Trophoblast cell (in vitro differentiated cells and primary cell): ENCODE results near the gene PSTK.
A peak's percentile ranks its signal among the peaks of the same experiment; 100 is the strongest.

ENCODE experiments used
- DNase-seq, 2 donors: peaks; one replicate each; pipeline ENCODE4 v3.0.0-alpha.2; 2016
- H2AFZ ChIP-seq: 2 replicates; pipeline ENCODE4 v1.6.1; 2013; ENCODE audit warnings: low read length, moderate library complexity, mild to moderate bottlenecking; ENCODE audit not compliant: insufficient read depth, poor library complexity
- H2AK5ac ChIP-seq: 2 replicates; pipeline ENCODE4 v1.6.1; 2013; ENCODE audit warnings: mild to moderate bottlenecking, low read length
- H2BK120ac ChIP-seq: 2 replicates; pipeline ENCODE4 v1.6.1; 2013; ENCODE audit warnings: low read length, mild to moderate bottlenecking, moderate library complexity; ENCODE audit not compliant: insufficient read depth, poor library complexity
- H2BK12ac ChIP-seq: 2 replicates; pipeline ENCODE4 v1.6.1; 2013; ENCODE audit warnings: mild to moderate bottlenecking, low read length, moderate library complexity
- H2BK5ac ChIP-seq: 2 replicates; pipeline ENCODE4 v1.6.1; 2013; ENCODE audit warnings: low read length, low read depth, moderate library complexity, mild to moderate bottlenecking; ENCODE audit not compliant: poor library complexity
- H3K14ac ChIP-seq: 2 replicates; pipeline ENCODE4 v1.6.1; 2013; ENCODE audit warnings: mild to moderate bottlenecking, low read length
- H3K18ac ChIP-seq: 2 replicates; pipeline ENCODE4 v1.6.1; 2013; ENCODE audit warnings: mild to moderate bottlenecking, low read length
- H3K23ac ChIP-seq: 2 replicates; pipeline ENCODE4 v1.6.1; 2013; ENCODE audit warnings: low read length
- H3K27ac ChIP-seq: 2 replicates; pipeline ENCODE4 v1.5.1; 2013; ENCODE audit warnings: low read depth, mild to moderate bottlenecking, inconsistent platforms, low read length, moderate library complexity
- H3K27me3 ChIP-seq: 2 replicates; pipeline ENCODE4 v1.6.1; 2013; ENCODE audit warnings: inconsistent platforms, mild to moderate bottlenecking, low read length, moderate library complexity; ENCODE audit not compliant: insufficient read depth
- H3K36me3 ChIP-seq, 2 experiments: 1 replicate in 1 of 2; 2 replicates in 1 of 2; pipeline ENCODE4 v1.6.1; 2013; ENCODE audit warnings: low read length in 2 of 2, mild to moderate bottlenecking in 2 of 2, moderate library complexity in 1 of 2; ENCODE audit not compliant: insufficient read depth in 2 of 2, control insufficient read depth in 1 of 2
- H3K4ac ChIP-seq: 2 replicates; pipeline ENCODE4 v1.6.1; 2013; ENCODE audit warnings: low read depth, mild to moderate bottlenecking, low read length, moderate library complexity
- H3K4me1 ChIP-seq, 2 experiments: 1 replicate in 1 of 2; 2 replicates in 1 of 2; pipeline ENCODE4 v1.6.1; 2013; ENCODE audit warnings: low read length in 2 of 2, mild to moderate bottlenecking in 2 of 2, moderate library complexity in 1 of 2; ENCODE audit not compliant: insufficient read depth in 2 of 2, control insufficient read depth in 1 of 2
- H3K4me2 ChIP-seq: 2 replicates; pipeline ENCODE4 v1.6.1; 2013; ENCODE audit warnings: inconsistent platforms, mild to moderate bottlenecking, low read length, moderate library complexity
- H3K4me3 ChIP-seq: 2 replicates; pipeline ENCODE4 v1.5.1; 2013; ENCODE audit warnings: mild to moderate bottlenecking, low read depth, low read length, inconsistent platforms
- H3K79me1 ChIP-seq: one replicate; pipeline ENCODE4 v1.6.1; 2013; ENCODE audit warnings: low read length
- H3K79me2 ChIP-seq: 2 replicates; pipeline ENCODE4 v1.6.1; 2013; ENCODE audit warnings: low read length, mild to moderate bottlenecking; ENCODE audit not compliant: control insufficient read depth, insufficient read depth, poor library complexity
- H3K9ac ChIP-seq: 2 replicates; pipeline ENCODE4 v1.6.1; 2013; ENCODE audit warnings: mild to moderate bottlenecking, low read length
- H3K9me3 ChIP-seq: 2 replicates; pipeline ENCODE4 v1.6.1; 2013; ENCODE audit warnings: low read depth, mild to moderate bottlenecking, control low read depth, inconsistent platforms, low read length; ENCODE audit not compliant: insufficient read depth
- H4K12ac ChIP-seq: 2 replicates; pipeline ENCODE4 v1.6.1; 2013; ENCODE audit warnings: low read depth, mild to moderate bottlenecking, low read length, moderate library complexity
- H4K8ac ChIP-seq: 2 replicates; pipeline ENCODE4 v1.6.1; 2013; ENCODE audit warnings: low read depth, mild to moderate bottlenecking, low read length, moderate library complexity
- H4K91ac ChIP-seq: one replicate; pipeline ENCODE4 v1.6.1; 2013; ENCODE audit warnings: low read depth, mild to moderate bottlenecking, low read length, moderate library complexity
- WGBS: extraction: QIAGEN DNeasy Blood & Tissue Kit; methylation state at CpG from one replicate; pipeline ENCODE4 v1.1.7; 2013; ENCODE audit warnings: missing lambda C conversion rate; ENCODE audit not compliant: insufficient read length, insufficient coverage; ENCODE audit errors: extremely low coverage; 5-methylcytosine and 5-hydroxymethylcytosine counted together

Gene PSTK

DNA sequence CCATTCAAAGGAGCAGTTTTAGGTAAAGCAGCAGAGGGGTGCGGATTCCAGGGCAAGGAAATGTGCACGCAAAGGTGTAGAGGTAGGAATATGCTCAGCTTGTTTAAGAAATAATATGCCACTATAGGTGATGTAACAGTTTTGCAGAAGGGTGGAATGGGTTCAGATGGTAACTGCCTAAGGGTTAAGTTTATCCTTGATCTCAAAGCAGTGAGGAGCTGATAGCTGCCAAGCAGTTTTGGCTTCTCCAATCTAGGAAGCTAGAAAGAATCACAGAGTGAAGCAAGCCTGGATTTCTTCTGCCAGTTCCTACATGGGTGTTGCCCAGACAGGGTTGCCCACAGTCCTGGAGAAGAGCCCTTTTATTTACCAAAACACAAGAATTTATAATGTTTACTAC lies 34.6 kb downstream of the PSTK start:
- Histone ChIP-seq H3K79me2 (no peaks in the 10 kb centered on the region), H3K4me1 (no peaks in the 10 kb centered on the region), H3K23ac (no peak overlapping the region), H3K36me3 (no peaks in the 10 kb centered on the region), H2BK5ac (no peak overlapping the region), H3K18ac (no peak overlapping the region), H3K4me2 (no peak overlapping the region), H3K4ac (no peak overlapping the region), H3K4me3 (no peak overlapping the region), H2AK5ac (no peak overlapping the region), H4K8ac (no peak overlapping the region), H2BK12ac (no peak overlapping the region), H4K91ac (no peak overlapping the region), H3K9me3 (no peaks in the 10 kb centered on the region), H3K27ac (no peak overlapping the region), H4K12ac (no peak overlapping the region), H3K79me1 (no peaks in the 10 kb centered on the region), H3K14ac (no peak overlapping the region), H2AFZ (no peak overlapping the region), H3K9ac (no peak overlapping the region), H2BK120ac (no peak overlapping the region), H3K27me3 (no peaks in the 10 kb centered on the region)
- DNase-seq, result no peak
- no CpG with 5 or more reads among the region's 2 CpGs for WGBS

GRCh38 chr10:123016228-123016627 lies 36.0 kb downstream of the PSTK start:
- H3K9ac ChIP-seq, result no peak overlapping the region
- H4K8ac ChIP-seq, result no peak overlapping the region
- H3K27me3 ChIP-seq, result no peaks in the 10 kb centered on the region
- H3K4me1 ChIP-seq, result no peaks in the 10 kb centered on the region
- H3K14ac ChIP-seq, result no peak overlapping the region
- H3K18ac ChIP-seq, result no peak overlapping the region
- H2BK12ac ChIP-seq, result no peak overlapping the region
- H2BK5ac ChIP-seq, result no peak overlapping the region
- no peak overlapping the region for H2AFZ ChIP-seq
- H4K91ac ChIP-seq, result no peak overlapping the region
- no peaks in the 10 kb centered on the region for H3K9me3 ChIP-seq
- no peak overlapping the region for H2AK5ac ChIP-seq
- WGBS, result no CpG with 5 or more reads among the region's 4 CpGs
- no peak overlapping the region for H3K23ac ChIP-seq
- no peak overlapping the region for H3K4ac ChIP-seq
- no peak overlapping the region for H3K4me2 ChIP-seq
- H2BK120ac ChIP-seq, result no peak overlapping the region
- H3K79me2 ChIP-seq, result no peaks in the 10 kb centered on the region
- H3K79me1 ChIP-seq, result no peaks in the 10 kb centered on the region
- no peak for DNase-seq
- no peak overlapping the region for H4K12ac ChIP-seq
- H3K36me3 ChIP-seq, result no peaks in the 10 kb centered on the region
- H3K27ac ChIP-seq, result no peak overlapping the region
- no peak overlapping the region for H3K4me3 ChIP-seq

DNA sequence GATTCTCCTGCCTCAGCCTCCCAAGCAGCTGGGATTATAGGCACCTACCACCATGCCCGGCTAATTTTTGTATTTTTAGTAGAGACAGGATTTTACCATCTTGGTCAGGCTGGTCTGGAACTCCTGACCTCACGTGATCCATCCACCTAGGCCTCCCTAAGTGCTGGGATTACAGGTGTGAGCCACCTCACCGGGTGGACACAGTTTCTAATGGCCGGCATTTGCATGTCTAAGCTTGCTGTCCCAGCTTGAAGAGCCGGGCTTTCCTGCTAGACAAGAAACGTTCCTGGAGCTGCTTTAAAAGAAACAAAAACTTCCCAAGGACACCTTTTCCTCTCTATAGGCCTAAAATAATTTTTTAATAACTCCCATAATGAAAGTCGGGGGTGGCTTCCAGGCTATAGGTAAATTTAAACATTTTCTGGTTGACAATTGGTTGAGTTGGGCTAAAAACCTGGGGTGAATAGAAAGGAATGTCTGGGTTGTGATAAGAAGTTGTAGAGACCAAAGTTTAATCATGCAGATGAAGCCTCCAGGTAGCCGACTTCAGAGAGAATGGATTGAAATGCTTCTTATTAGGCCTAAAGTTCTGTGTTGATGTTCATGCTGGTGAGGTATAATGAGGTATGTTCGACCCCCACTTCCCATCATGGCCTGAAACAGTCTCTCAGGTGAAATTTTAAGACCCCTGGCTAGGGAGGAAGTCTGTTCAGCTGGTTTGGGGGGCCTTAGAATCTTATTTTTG lies 37.4 kb downstream of the PSTK start:
- H3K4me1 ChIP-seq, result no peaks in the 10 kb centered on the region
- no peak overlapping the region for H2BK120ac ChIP-seq
- H2BK5ac ChIP-seq, result no peak overlapping the region
- no peak overlapping the region for H3K4ac ChIP-seq
- no peak overlapping the region for H3K23ac ChIP-seq
- H3K27me3 ChIP-seq, result no peaks in the 10 kb centered on the region
- H4K12ac ChIP-seq, result no peak overlapping the region
- H3K4me2 ChIP-seq, result no peak overlapping the region
- no peak overlapping the region for H2AK5ac ChIP-seq
- H3K27ac ChIP-seq, result no peak overlapping the region
- no peak overlapping the region for H3K14ac ChIP-seq
- H3K18ac ChIP-seq, result no peak overlapping the region
- no peaks in the 10 kb centered on the region for H3K9me3 ChIP-seq
- H3K36me3 ChIP-seq, result no peaks in the 10 kb centered on the region
- H3K4me3 ChIP-seq, result no peak overlapping the region
- H3K79me1 ChIP-seq, result no peaks in the 10 kb centered on the region
- H3K79me2 ChIP-seq, result no peaks in the 10 kb centered on the region
- no peak overlapping the region for H4K91ac ChIP-seq
- peak; percentile 35 for DNase-seq
- WGBS, result no CpG with 5 or more reads among the region's 9 CpGs
- no peak overlapping the region for H4K8ac ChIP-seq
- H2BK12ac ChIP-seq, result no peak overlapping the region
- H3K9ac ChIP-seq, result no peak overlapping the region
- no peak overlapping the region for H2AFZ ChIP-seq

GRCh38 chr10:123018531-123018930 lies 38.3 kb downstream of the PSTK start:
- Histone ChIP-seq H3K27ac (no peak overlapping the region), H3K23ac (no peak overlapping the region), H3K14ac (no peak overlapping the region), H4K12ac (no peak overlapping the region), H3K4ac (no peak overlapping the region), H4K8ac (no peak overlapping the region), H2BK120ac (no peak overlapping the region), H3K9me3 (no peaks in the 10 kb centered on the region), H3K4me3 (no peak overlapping the region), H2BK5ac (no peak overlapping the region), H3K79me2 (no peaks in the 10 kb centered on the region), H3K9ac (no peak overlapping the region), H3K79me1 (no peaks in the 10 kb centered on the region), H2AK5ac (no peak overlapping the region), H4K91ac (no peak overlapping the region), H3K36me3 (no peaks in the 10 kb centered on the region), H3K27me3 (no peaks in the 10 kb centered on the region), H3K4me1 (no peaks in the 10 kb centered on the region), H3K4me2 (no peak overlapping the region), H2AFZ (no peak overlapping the region), H2BK12ac (no peak overlapping the region), H3K18ac (no peak overlapping the region)
- DNase-seq, result no peak
- WGBS, result no CpG with 5 or more reads among the region's 7 CpGs
